K562 (cell line): ENCODE results near the gene HOXD13. TPM values are rescaled to one million over a fixed set of nuclear protein-coding genes. Genes with fewer than 3 reads are reported as not detected.

Experiments
- ATAC-seq: fragments of 200-7000 bp; cut with Tn5 transposase; 3 replicates; pipeline ENCODE4 v1.9.1; 2020; ENCODE audit warnings: moderate library complexity
- BruUV-seq: library from RNA; stranded (reverse); fragments of 400-500 nt; replicated peaks from 2 replicates; lab custom pipeline; 2021; lab: Mats Ljungman, UMichigan
- CTCF ChIA-PET: fragments of 300-600 bp; formaldehyde crosslinking; extraction: SDS; loops from one replicate; lab custom pipeline; 2021; ENCODE audit warnings: low intra/inter-chr PET ratio; lab: Yijun Ruan, JAX
- POLR2A ChIA-PET: fragments of 300-600, 350-650 bp; sonication (Branson Sonifier 250); formaldehyde crosslinking; extraction: SDS; loops from one replicate; lab custom pipeline; 2021; ENCODE audit warnings: antibody characterized with exemption, inconsistent platforms; lab: Yijun Ruan, JAX
- DNase-seq, 4 experiments: peaks; one replicate each; pipeline versions ENCODE4 v3.0.0 to v3.0.0-alpha.2; 2011 to 2018; ENCODE audit warnings: low spot score in 3 of 4, mixed read lengths in 3 of 4; ENCODE audit errors: extremely low read depth in 1 of 4
- FAIRE-seq: peaks from 2 replicates; lab custom pipeline; 2011; peaks lifted over from hg19 to GRCh38; lab: Jason Lieb, UNC
- H2AFZ ChIP-seq: 2 replicates; pipeline ENCODE4 v1.6.0; 2011; ENCODE audit warnings: low read depth, low read length, control low read depth, inconsistent platforms
- H3K27ac ChIP-seq: fragments of 200-600 bp; 3 replicates; pipeline ENCODE4 v1.8.0; 2011; ENCODE audit warnings: low read depth, mild to moderate bottlenecking, control low read depth, inconsistent platforms, low read length, moderate library complexity, mixed read lengths; ENCODE audit errors: extremely low read depth
- H3K27me3 ChIP-seq, 2 experiments: fragments of 300-600 bp in 1 of 2; 2 replicates in 1 of 2; 3 replicates in 1 of 2; pipeline versions ENCODE4 v1.6.0 to v1.8.0; 2011; ENCODE audit warnings: inconsistent platforms in 2 of 2, low read length in 2 of 2, mild to moderate bottlenecking in 1 of 2, mixed read lengths in 1 of 2, moderate library complexity in 1 of 2; ENCODE audit not compliant: control insufficient read depth in 2 of 2, insufficient read depth in 2 of 2
- H3K36me3 ChIP-seq: fragments of 300-600 bp; 3 replicates; pipeline ENCODE4 v1.8.0; 2011; ENCODE audit warnings: mild to moderate bottlenecking, low read length, inconsistent platforms; ENCODE audit not compliant: control insufficient read depth, insufficient read depth
- H3K4me1 ChIP-seq, 2 experiments: fragments of 200-600 bp in 1 of 2; replicated peaks in 1 of 2; 2 replicates in 1 of 2; 3 replicates in 1 of 2; pipeline versions ENCODE4 v1.5.1 to v1.8.0; 2011; ENCODE audit warnings: inconsistent platforms in 2 of 2, low read length in 2 of 2, mild to moderate bottlenecking in 1 of 2, mixed read lengths in 1 of 2, moderate library complexity in 1 of 2; ENCODE audit not compliant: control insufficient read depth in 2 of 2, insufficient read depth in 2 of 2
- H3K4me2 ChIP-seq: 2 replicates; pipeline ENCODE4 v1.6.1; 2011; ENCODE audit warnings: low read length, control low read depth, inconsistent platforms, mixed read lengths; ENCODE audit not compliant: insufficient read depth
- H3K4me3 ChIP-seq: fragments of 200-600 bp; sonication (generic), shearing (Covaris generic); 2 replicates; pipeline ENCODE4 v1.5.1; 2016; ENCODE audit warnings: control low read depth, inconsistent platforms
- H3K79me2 ChIP-seq: fragments of 200-600 bp; 3 replicates; pipeline ENCODE4 v1.8.0; 2011; ENCODE audit warnings: low read length, inconsistent platforms; ENCODE audit not compliant: control insufficient read depth, insufficient read depth
- H3K9ac ChIP-seq, 2 experiments: 2 replicates each; pipeline versions ENCODE4 v1.6.0 to v1.6.1; 2011; ENCODE audit warnings: low read depth in 2 of 2, low read length in 2 of 2, control low read depth in 1 of 2, inconsistent platforms in 1 of 2, mild to moderate bottlenecking in 1 of 2, mixed read lengths in 1 of 2; ENCODE audit not compliant: insufficient read depth in 1 of 2
- H3K9me1 ChIP-seq: one replicate; pipeline ENCODE4 v1.6.0; 2011; ENCODE audit warnings: inconsistent platforms, mild to moderate bottlenecking, low read length, moderate library complexity; ENCODE audit not compliant: control insufficient read depth, insufficient read depth
- H3K9me3 ChIP-seq: replicated peaks from 2 replicates; pipeline ENCODE4 v1.5.1; 2011; ENCODE audit warnings: low read depth, low read length, inconsistent platforms; ENCODE audit not compliant: control insufficient read depth, insufficient read depth
- H4K20me1 ChIP-seq: replicated peaks from 2 replicates; pipeline ENCODE4 v1.6.1; 2011; ENCODE audit warnings: low read length, inconsistent platforms, mixed read lengths; ENCODE audit not compliant: control insufficient read depth, insufficient read depth
- CBX8 ChIP-seq: fragments of 200-600 bp; sonication (generic); IDR thresholded peaks from 2 replicates; pipeline ENCODE4 v1.6.1; 2012; ENCODE audit warnings: borderline replicate concordance, mixed run types, low read depth, mild to moderate bottlenecking, moderate library complexity, mixed read lengths, low read length, control low read depth, inconsistent platforms; ENCODE audit not compliant: poor library complexity, severe bottlenecking; ENCODE audit errors: extremely low read depth
- NONO ChIP-seq, 2 experiments: fragments of 200-400 bp in 1 of 2; fragments of 450-650 bp in 1 of 2; formaldehyde crosslinking in 1 of 2; IDR thresholded peaks; 2 replicates each; pipeline ENCODE4 v1.6.1; 2017; ENCODE audit warnings: low read depth in 2 of 2, mild to moderate bottlenecking in 2 of 2, moderate library complexity in 2 of 2, low read length in 1 of 2
- TARDBP ChIP-seq: fragments of 450-650 bp; IDR thresholded peaks from 2 replicates; pipeline ENCODE4 v1.6.1; 2016
- WGBS: fragments of 100-300 bp; shearing (Covaris generic); methylation state at CpG from one replicate; pipeline ENCODE4 v1.1.6; 2016; ENCODE audit warnings: low coverage, mixed read lengths; ENCODE audit not compliant: insufficient coverage; ENCODE audit errors: missing lambda C conversion rate; 5-methylcytosine and 5-hydroxymethylcytosine counted together
- in situ Hi-C: fragments of 300-500 bp; cut with MboI; formaldehyde crosslinking; loops from 4 replicates; pipeline ENCODE4 v1.15.0; 2018; ENCODE audit warnings: inconsistent platforms, mixed read lengths
- intact Hi-C: fragments of 100-400 bp; cut with micrococcal nuclease; formaldehyde crosslinking; loops from 2 replicates; pipeline ENCODE4 v1.14.2; 2022
- polyA plus RNA-seq, 8 experiments: library from polyadenylated mRNA; depleted of rRNA in 4 of 8; stranded (reverse) in 5 of 8; unstranded in 3 of 8; fragments of >200 nt; fragmentation: Nextera tagmentation in 2 of 8; fragmentation: Illumina TruSeq in 1 of 8; extraction: Ambion mirVana in 2 of 8; extraction: Trizol in 1 of 8; gene quantifications; 2 replicates each; pipeline versions ENCODE4 v1.2.1 to v1.2.3, GENCODE V29; 2011 to 2014; ENCODE audit warnings: inconsistent platforms in 1 of 8, missing spikeins in 1 of 8
- total RNA-seq, 7 experiments: library from RNA; depleted of rRNA in 6 of 7; stranded (reverse); fragments of >200 nt in 6 of 7; fragmentation: Illumina TruSeq in 2 of 7; extraction: Trizol in 2 of 7; gene quantifications; 2 replicates each; pipeline versions ENCODE4 v1.2.1 to v1.2.3, GENCODE V29; 2011 to 2021; ENCODE audit warnings: low replicate concordance in 1 of 7

The HOXD13 gene
- total and polyA plus RNA-seq, 9 of the 15 experiments (the other 6 are each of a cell fraction or from before 2014, with no cell fraction given) = 0.03 to 0.04 TPM; not detected in 7

DNA sequence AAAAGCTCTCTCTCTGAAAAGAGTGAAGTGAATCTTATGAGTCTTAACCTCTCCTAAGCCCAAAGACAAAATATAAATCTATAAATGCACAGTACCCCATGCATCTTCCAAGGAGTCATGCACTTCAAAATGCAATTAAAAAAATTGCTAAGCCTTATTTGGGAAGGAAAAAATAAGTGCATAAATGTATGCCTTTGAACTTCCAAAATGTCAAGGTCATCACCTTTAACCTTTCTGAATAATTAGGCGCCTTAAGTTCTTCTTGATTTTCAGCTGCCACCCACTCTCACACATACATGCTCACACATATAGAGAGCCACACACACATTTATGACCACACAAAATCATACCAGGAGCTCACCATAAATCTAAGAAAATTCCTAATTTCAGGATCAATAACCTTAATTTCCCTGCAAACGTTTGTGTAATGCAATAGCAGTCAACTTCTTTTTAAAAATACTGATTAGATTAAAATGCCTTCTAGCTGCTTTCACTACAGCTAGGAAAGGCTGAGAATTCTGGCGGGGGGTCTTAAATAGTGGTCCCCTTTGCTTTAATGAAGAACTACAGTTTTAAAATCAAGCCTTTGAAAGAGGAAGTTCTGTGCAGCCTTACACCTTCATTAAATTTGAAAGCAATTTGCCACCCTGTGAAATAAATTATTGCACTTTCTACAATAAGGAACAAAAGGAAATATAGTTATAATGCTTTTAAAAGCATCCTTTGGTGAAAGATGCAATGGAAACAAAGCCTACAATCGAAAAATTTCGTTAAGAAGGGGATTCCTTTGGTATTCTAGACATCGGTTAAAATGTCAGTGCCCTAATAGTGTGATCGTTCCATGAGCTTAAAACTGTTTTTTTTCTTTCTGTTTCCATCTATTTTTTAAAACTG lies 18.1 kb downstream of the HOXD13 start:
- peaks cover 0 to 9% of the 10 kb centered on the region in 2 experiments; a peak in 1 of 5 replicates for H3K4me1 ChIP-seq
- no TSS peak for BruUV-seq
- no peaks in the 10 kb centered on the region for H3K9me1 ChIP-seq
- H3K9me3 ChIP-seq = no peaks in the 10 kb centered on the region
- H3K27ac ChIP-seq = no peak overlapping the region
- POLR2A ChIA-PET = interaction anchor here (0.7 kb wide), 1 partner anchor 75 kb away, joined by 3 read pairs; no protein-coding TSS in a partner anchor
- H3K9ac ChIP-seq = no peak overlapping the region
- H4K20me1 ChIP-seq = no peaks in the 10 kb centered on the region
- no peak overlapping the region for H2AFZ ChIP-seq
- FAIRE-seq = no peak
- H3K4me2 ChIP-seq = no peak overlapping the region
- CTCF ChIA-PET = interaction anchor here (0.7 kb wide), 1 partner anchor 536 kb away, joined by 3 read pairs; no protein-coding TSS in a partner anchor
- H3K27me3 ChIP-seq = peaks cover 45 to 46% of the 10 kb centered on the region in 2 experiments
- intact Hi-C loops = no loop called here
- H3K79me2 ChIP-seq = no peaks in the 10 kb centered on the region
- TF ChIP-seq CBX8 = peak; percentile 95
- TF ChIP-seq TARDBP = no peak
- TF ChIP-seq NONO (IDR thresholded peaks at IDR 0.05; ENCODE audit: low read depth in 2 of 2, low read length in 1 of 2) = no peak
- TF ChIP-seq, all 486 proteins: peak for 1
- no peaks in the 10 kb centered on the region for H3K36me3 ChIP-seq
- H3K4me3 ChIP-seq = no peak overlapping the region
- ATAC-seq = no peak
- WGBS = 21% methylated on average over 7 of the region's 7 CpGs
- no peak for DNase-seq
- in situ Hi-C loops = no loop called here
